Amygdala (tissue), 56 donors: ENCODE data around the gene DHRS11.
"Not testable (repeated sequence)": the region's sequence is repeated elsewhere in the genome, so short reads cannot be mapped to it uniquely, and the experiment has no call there.

Experiments used
- DNase-seq, 56 donors: peaks; one replicate each; lab custom pipeline; 2025; lab: John Stamatoyannopoulos, UW

DHRS11 gene

DNA sequence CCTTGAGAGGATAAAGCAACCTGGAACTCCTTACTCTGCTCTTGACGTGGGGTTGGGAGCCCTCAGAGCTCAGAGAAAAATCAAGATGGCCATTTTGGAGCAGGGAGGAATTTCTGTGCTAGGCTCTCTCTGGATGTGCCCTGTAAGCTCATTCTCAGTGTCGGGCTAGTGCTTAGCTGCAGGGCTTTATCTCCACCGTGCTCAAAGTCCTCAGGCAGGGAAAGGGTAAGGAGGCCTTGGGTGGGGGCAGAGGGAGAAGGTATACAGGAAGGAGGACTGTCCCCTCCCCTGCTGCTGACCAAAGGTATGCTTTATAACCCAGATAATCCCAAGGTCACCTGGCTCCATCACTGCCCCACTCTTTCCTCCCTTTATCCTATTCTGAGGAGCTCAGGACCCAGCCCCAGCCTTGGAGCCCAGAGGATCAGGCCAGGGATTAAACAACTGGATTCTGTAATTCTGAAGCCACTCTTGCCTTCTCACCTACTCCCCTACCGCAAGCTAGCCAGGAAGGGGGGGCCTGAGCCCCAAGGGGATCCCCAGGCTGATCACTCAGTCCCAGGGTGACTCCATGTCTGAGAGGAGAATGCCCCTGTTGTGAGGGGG, 1.1 kb downstream of the DHRS11 start:
- no peak for DNase-seq

DNA sequence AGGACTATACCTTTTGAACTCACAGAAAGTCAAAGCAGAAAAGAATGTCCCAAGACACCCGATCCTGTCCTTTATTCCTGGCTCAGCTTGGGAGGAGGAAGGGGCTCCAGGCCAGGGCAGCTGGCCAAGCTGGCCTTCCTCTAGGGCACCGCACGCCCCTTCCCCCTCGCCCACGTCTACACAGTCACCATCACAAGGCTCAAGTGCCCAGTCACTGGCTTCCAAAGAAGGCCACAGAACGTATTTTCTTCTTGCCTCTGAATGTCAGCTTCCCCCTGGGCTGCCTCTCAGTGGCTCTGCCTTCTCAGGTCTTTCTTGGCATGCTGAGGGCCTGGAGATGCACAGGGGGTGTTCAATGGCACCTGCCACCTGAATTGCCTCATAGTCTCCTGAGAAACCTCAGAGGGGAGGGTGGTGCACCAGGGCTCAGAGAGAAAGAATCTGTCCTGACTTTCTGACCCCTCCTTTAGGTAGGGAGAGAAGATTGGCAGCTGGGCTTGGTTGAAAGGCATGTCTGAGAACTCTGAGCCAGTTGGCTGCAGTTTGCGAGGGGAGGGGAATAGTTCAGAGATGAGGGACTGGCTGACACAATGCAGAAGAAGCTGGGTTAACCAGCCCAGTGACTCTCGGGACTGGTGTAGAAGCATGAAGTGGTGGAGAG, 2.1 kb downstream of the DHRS11 start:
- no peak for DNase-seq

DNA sequence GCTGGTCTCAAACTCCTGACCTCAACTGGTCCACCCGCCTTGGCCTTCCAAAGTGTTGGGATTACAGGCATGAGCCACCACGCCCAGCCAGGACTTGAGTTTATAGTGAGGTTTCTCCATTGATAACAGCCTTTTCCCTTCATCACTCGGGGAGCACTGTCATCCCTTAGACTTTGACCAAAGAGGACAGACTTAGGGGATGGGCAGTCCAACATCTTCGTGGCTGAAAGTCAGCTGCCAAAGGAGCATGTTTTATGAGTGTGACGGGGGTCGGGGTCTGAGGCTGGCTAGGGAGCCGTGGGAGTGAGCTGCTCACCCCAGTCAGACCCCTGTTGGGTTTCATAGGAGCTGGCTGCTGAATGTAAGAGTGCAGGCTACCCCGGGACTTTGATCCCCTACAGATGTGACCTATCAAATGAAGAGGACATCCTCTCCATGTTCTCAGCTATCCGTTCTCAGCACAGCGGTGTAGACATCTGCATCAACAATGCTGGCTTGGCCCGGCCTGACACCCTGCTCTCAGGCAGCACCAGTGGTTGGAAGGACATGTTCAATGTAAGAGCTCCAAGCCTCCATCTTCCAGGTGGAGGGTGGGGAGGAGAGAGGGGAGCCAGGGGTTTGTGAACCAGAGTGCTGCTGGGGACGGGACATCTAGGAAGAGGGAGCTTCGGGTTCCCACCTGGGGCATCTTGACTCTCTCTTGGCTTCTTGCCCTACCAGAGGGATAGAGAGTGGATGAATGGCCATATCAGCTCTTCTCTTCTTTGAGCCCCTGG, 3.1 kb downstream of the DHRS11 start:
- DNase-seq: no peak

GRCh38 chr17:36597226-36597625, 5.5 kb downstream of the DHRS11 start:
- DNase-seq: no peak

DNA sequence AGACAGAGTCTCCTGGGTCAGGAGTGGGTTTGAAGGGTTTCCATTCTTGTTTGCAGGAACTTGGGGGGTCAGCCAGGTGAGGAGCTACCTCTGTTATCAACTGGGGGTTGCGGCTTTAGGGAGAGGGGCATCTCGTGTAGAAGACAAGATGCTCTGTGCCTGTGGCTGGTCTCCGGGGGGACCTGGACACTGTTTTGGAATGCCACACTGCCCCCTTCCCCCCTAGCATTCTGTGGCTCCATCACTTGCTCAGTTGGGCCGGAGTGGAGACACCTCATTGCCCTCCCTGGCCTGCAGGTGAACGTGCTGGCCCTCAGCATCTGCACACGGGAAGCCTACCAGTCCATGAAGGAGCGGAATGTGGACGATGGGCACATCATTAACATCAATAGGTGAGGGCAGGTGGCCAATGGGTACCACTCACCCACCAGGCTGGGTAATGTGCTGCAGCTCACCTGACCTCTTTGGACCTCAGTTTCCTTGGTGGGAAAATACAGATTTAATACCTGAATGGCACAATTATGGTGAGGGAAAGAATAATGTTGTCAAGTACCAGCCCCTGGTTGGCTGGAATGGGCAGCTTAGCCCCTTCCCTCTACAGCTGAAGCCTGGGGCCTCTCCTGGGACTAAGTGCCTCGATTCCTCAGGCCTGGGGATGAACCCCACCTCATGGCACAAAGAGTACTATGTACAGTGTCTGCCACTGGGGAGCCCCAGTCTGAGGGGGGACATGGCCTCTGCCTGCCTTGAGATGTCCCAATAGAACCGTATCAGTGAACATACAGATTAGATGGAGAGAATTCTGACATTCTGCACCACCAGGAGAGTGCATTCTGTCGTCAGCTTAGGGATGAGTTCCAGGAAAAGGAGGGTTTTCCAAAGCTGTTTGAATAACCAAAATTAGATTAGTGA, 6.4 kb downstream of the DHRS11 start:
- DNase-seq: no peak

DNA sequence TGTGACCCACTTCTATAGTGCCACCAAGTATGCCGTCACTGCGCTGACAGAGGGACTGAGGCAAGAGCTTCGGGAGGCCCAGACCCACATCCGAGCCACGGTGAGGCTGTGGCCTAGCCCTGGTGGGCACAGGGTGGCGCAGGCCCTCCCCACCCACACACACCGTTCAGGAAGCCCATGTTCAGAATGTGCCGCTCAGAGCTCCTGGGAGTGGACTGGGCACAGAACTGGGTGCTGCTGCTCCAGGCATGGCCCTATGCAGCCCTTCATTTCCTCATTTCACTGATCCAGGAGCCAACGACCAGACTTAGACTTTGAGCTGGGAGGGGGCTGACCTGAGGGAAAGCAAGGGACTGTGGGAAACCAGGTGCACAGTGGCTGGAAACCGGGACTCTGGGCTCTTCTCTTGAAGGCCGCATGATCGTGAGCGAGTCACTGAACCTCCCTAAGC, 7.3 kb downstream of the DHRS11 start:
- DNase-seq: no peak

DNA sequence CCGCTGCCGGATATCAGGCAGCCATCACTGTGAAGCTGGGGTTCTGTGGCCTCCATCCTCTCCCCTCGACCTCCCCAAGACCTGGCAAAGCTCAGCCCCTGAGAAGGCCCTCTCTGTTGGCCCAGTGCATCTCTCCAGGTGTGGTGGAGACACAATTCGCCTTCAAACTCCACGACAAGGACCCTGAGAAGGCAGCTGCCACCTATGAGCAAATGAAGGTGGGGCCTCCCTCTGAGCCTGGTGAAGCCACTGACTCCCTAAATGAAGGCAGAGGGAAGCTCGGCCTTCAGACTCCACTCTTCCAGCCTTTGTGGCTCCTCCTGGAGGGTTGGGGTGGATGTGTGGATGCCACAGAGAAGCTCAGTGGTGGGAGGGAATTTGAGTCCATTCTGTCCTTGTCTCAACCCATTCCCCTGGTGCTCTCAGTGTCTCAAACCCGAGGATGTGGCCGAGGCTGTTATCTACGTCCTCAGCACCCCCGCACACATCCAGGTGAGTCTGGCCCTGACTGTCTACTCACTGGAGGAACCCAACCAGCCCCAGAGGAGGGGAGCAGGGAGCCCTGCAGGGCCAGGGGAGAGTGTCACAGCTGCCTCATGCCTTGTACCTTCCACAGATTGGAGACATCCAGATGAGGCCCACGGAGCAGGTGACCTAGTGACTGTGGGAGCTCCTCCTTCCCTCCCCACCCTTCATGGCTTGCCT, 8.0 kb downstream of the DHRS11 start:
- no peak for DNase-seq

DNA sequence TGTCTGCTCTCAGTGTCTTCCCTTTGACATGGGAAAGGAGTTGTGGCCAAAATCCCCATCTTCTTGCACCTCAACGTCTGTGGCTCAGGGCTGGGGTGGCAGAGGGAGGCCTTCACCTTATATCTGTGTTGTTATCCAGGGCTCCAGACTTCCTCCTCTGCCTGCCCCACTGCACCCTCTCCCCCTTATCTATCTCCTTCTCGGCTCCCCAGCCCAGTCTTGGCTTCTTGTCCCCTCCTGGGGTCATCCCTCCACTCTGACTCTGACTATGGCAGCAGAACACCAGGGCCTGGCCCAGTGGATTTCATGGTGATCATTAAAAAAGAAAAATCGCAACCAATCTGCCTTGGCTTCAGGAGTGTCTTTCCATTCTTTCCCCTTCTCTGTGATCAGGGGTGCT, 8.8 kb downstream of the DHRS11 start:
- DNase-seq: no peak

- DNase-seq: peak in 2 of 56 donors; percentile 67 to 69
Measured at GRCh38 chr17:36600936-36601302, 9.2 kb downstream of the DHRS11 start.

GRCh38 chr17:36601303-36602029, 9.8 kb downstream of the DHRS11 start, which contains the start of gene MRM1:
Gene MRM1 (plus strand): TSS chr17:36601583. CDS start chr17:36601811, 228 bp downstream.
- peak; percentile 58 to 95 (median 90) for DNase-seq

GRCh38 chr17:36602030-36602748, 10.5 kb downstream of the DHRS11 start:
- peak in 10 of 56 donors; percentile 4 to 51 (median 29) for DNase-seq

GRCh38 chr17:36602924-36603384, 11.3 kb downstream of the DHRS11 start:
- DNase-seq: peak in 35 of 56 donors; percentile 3 to 65 (median 18)

- DNase-seq: not testable (repeated sequence)
Measured at GRCh38 chr17:36605028-36605427, 13.3 kb downstream of the DHRS11 start.

DNA sequence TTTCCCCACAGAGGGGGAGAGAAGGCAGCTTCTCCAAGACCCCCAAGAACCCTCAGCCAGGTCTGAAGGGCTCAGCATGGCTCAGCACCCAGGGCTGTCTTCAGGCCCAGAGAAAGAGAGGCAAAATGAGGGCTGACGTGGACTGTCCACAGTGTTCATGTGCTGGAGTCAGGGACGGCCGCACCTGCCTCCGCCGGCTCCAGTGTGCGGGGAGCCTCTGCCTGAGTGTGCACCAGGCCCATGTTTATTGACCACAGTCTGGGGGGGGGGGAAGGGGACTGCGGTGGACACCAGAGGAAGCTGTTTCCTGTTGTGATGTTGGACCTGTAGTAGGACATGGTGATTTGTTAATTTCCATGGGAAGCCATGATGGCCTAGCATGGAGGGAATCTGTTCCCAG, 16.6 kb downstream of the DHRS11 start:
- DNase-seq: no peak

- peak in 38 of 56 donors; percentile 4 to 65 (median 34) for DNase-seq
Measured at GRCh38 chr17:36608794-36609497, 17.3 kb downstream of the DHRS11 start.

- no peak for DNase-seq
Measured at GRCh38 chr17:36609498-36609862, 17.8 kb downstream of the DHRS11 start.

GRCh38 chr17:36610474-36610873, 18.8 kb downstream of the DHRS11 start:
- no peak for DNase-seq
